MM.1S (cell line): ENCODE measurements around the gene IFNL3.

ENCODE experiments used
- DNase-seq: peaks from one replicate; pipeline ENCODE4 v3.0.0-alpha.2; 2015
- H2AFZ ChIP-seq: fragments of 300-600 bp; sonication (generic); 2 replicates; pipeline ENCODE4 v1.6.0; 2016; ENCODE audit warnings: antibody characterized with exemption, low read length
- H3F3A ChIP-seq: fragments of 300-600 bp; sonication (generic); 2 replicates; pipeline ENCODE4 v1.6.1; 2016; ENCODE audit warnings: mild to moderate bottlenecking, antibody characterized with exemption, low read length, moderate library complexity, mixed read lengths; ENCODE audit not compliant: insufficient read depth
- H3K27ac ChIP-seq: fragments of 300-600 bp; sonication (generic); 2 replicates; pipeline ENCODE4 v1.5.1; 2016; ENCODE audit warnings: mild to moderate bottlenecking, low read length
- H3K27me3 ChIP-seq: fragments of 300-600 bp; sonication (generic); replicated peaks from 2 replicates; pipeline ENCODE4 v1.6.0; 2016; ENCODE audit warnings: low read length; ENCODE audit not compliant: insufficient read depth
- H3K36me3 ChIP-seq: fragments of 300-600 bp; sonication (generic); replicated peaks from 2 replicates; pipeline ENCODE4 v1.6.1; 2016; ENCODE audit warnings: mild to moderate bottlenecking, low read length, mixed read lengths; ENCODE audit not compliant: insufficient read depth
- H3K4me1 ChIP-seq: fragments of 300-600 bp; sonication (generic); 2 replicates; pipeline ENCODE4 v1.6.1; 2016; ENCODE audit warnings: low read length, mixed read lengths
- H3K4me2 ChIP-seq: fragments of 300-600 bp; sonication (generic); 2 replicates; pipeline ENCODE4 v1.6.0; 2016; ENCODE audit warnings: low read depth, low read length
- H3K4me3 ChIP-seq: fragments of 300-600 bp; sonication (generic); 2 replicates; pipeline ENCODE4 v1.5.1; 2016; ENCODE audit warnings: low read length, mixed read lengths
- H3K79me2 ChIP-seq: fragments of 300-600 bp; sonication (generic); 2 replicates; pipeline ENCODE4 v1.6.1; 2016; ENCODE audit warnings: mixed run types, low read length, mixed read lengths
- H3K9ac ChIP-seq: fragments of 300-600 bp; sonication (generic); 2 replicates; pipeline ENCODE4 v1.6.1; 2016; ENCODE audit warnings: low read length, mixed read lengths
- H3K9me2 ChIP-seq: fragments of 300-600 bp; sonication (generic); replicated peaks from 2 replicates; pipeline ENCODE4 v1.6.1; 2016; ENCODE audit warnings: mild to moderate bottlenecking, low read length, mixed read lengths; ENCODE audit not compliant: insufficient read depth
- H3K9me3 ChIP-seq: fragments of 300-600 bp; sonication (generic); replicated peaks from 2 replicates; pipeline ENCODE4 v1.6.1; 2016; ENCODE audit warnings: mild to moderate bottlenecking, low read length, mixed read lengths; ENCODE audit not compliant: insufficient read depth
- H4K20me1 ChIP-seq: fragments of 300-600 bp; sonication (generic); 2 replicates; pipeline ENCODE4 v1.6.1; 2016; ENCODE audit warnings: mild to moderate bottlenecking, low read length, moderate library complexity, mixed read lengths; ENCODE audit not compliant: insufficient read depth
- CTCF ChIP-seq: fragments of 300-600 bp; sonication (generic); IDR thresholded peaks from 2 replicates; pipeline ENCODE4 v1.5.1; 2016; ENCODE audit warnings: antibody characterized with exemption, low read length, mixed read lengths
- EZH2 ChIP-seq: fragments of 300-600 bp; sonication (generic); optimal IDR thresholded peaks from 2 replicates; pipeline ENCODE3; 2017; ENCODE audit warnings: low read depth, mild to moderate bottlenecking, antibody characterized with exemption, low read length, mixed read lengths
- EZH2phosphoT487 ChIP-seq: fragments of 300-600 bp; sonication (generic); IDR thresholded peaks from 2 replicates; pipeline ENCODE4 v1.6.1; 2018; ENCODE audit warnings: antibody characterized with exemption, low read length

The IFNL3 gene

DNA sequence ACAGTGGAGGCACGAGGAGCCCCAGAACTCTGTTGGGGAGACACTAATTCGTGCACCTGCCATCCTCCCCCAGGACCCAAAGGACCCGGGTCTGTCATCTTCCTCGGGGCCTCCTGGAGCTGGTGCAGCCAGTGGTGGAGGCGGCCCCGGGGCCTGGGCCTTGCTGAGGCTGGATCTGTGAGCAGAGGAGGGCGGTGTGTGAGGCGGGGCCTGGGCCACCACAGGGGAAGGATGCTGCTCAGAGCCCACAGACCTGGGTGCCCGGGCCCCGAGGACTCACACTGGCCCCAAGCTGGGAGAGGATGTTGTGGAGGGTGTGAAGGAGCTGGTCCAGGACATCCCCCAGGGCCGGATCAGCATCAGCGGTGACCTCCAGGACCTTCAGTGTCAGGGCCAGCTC lies 8.3 kb downstream of the IFNL3 start:
- H3K79me2 ChIP-seq: no peaks in the 10 kb centered on the region

DNA sequence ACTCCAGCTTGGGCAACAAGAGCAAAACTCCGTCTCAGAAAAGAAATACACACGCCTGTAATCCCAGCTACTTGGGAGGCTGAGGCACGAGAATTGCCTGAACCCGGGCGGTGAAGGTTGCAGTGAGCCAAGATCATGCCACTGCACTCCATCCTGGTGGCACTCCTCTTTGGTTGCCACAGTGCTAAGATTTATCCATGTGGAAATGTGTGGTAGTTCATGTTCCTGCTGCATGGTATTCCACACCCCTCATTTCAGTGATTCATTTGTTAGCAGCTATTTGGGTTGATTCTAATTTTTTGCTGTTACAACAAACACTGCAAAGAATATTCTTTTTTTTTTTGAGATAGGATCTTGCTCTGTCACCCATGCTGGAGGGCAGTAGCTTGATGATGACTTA lies 12.1 kb downstream of the IFNL3 start:
- peaks cover 58% of the 10 kb centered on the region for H3K27me3 ChIP-seq
- no peaks in the 10 kb centered on the region for H4K20me1 ChIP-seq
- no peak overlapping the region for H3K9ac ChIP-seq
- no peak overlapping the region for H3K27ac ChIP-seq
- no peak for DNase-seq
- H3F3A ChIP-seq: no peaks in the 10 kb centered on the region
- no peak overlapping the region for H2AFZ ChIP-seq
- no peak overlapping the region for H3K4me2 ChIP-seq
- H3K79me2 ChIP-seq: no peaks in the 10 kb centered on the region
- no peak overlapping the region for H3K4me3 ChIP-seq
- no peaks in the 10 kb centered on the region for H3K9me3 ChIP-seq
- H3K9me2 ChIP-seq: no peaks in the 10 kb centered on the region
- H3K4me1 ChIP-seq: no peaks in the 10 kb centered on the region
- H3K36me3 ChIP-seq: no peaks in the 10 kb centered on the region
- TF ChIP-seq CTCF: no peak
- TF ChIP-seq EZH2: no peak
- no peak for TF ChIP-seq EZH2phosphoT487

More for the DNA sequence above, 8.3 kb downstream of the IFNL3 start:
- Histone ChIP-seq H3K9ac (no peak overlapping the region), H3K4me2 (no peak overlapping the region), H3K9me3 (no peaks in the 10 kb centered on the region), H3K27me3 (peaks cover 64% of the 10 kb centered on the region), H4K20me1 (no peaks in the 10 kb centered on the region), H2AFZ (no peak overlapping the region), H3K36me3 (no peaks in the 10 kb centered on the region), H3K4me1 (peaks cover 4% of the 10 kb centered on the region; the same call in 1 of the 2 replicates), H3F3A (no peaks in the 10 kb centered on the region), H3K4me3 (no peak overlapping the region), H3K9me2 (no peaks in the 10 kb centered on the region), H3K27ac (no peak overlapping the region)
- DNase-seq: no peak
- no peak for TF ChIP-seq CTCF
- no peak for TF ChIP-seq EZH2
- no peak for TF ChIP-seq EZH2phosphoT487

DNA sequence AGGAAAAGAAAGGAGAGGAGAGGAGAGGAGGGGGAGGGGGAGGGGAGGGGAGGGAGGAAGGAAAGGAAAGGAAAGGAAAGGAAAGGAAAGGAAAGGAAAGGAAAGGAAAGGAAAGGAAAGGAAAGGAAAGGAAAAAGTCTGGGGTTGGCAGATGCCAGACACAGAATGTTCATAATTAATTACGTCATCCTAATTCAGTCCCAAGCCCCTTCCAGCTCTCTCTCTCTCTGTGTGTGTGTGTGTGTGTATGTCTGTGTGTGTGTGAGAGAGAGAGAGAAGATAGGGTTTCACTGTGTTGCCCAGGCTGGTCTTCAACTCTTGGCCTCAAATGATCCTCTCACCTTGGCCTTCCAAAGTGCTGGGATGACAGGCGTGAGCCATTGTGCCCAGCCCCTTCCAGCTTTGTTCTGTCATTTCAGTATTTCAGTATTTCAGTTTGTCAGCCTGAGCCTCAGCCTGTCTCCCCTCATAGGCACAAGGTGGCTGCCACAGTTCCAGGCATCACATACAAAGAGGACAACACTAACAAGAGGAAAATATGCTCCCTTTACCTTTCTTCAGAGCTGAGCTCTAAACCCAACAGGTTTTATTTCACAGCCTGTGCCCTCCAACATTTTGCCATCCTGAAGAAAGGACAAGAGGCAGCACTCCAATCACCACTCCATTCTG lies 14.6 kb downstream of the IFNL3 start:
- Histone ChIP-seq H3K9ac (no peak overlapping the region), H3K4me1 (no peaks in the 10 kb centered on the region), H3K79me2 (no peaks in the 10 kb centered on the region), H3K27me3 (peaks cover 61% of the 10 kb centered on the region), H3F3A (no peaks in the 10 kb centered on the region), H3K27ac (no peak overlapping the region), H4K20me1 (no peaks in the 10 kb centered on the region), H2AFZ (no peak overlapping the region), H3K4me2 (no peak overlapping the region), H3K9me2 (no peaks in the 10 kb centered on the region), H3K9me3 (no peaks in the 10 kb centered on the region), H3K4me3 (no peak overlapping the region), H3K36me3 (no peaks in the 10 kb centered on the region)
- TF ChIP-seq EZH2phosphoT487: no peak
- no peak for TF ChIP-seq CTCF
- TF ChIP-seq EZH2: no peak
- DNase-seq: no peak
